NCI-H187 (cell line): ENCODE results near the gene PDGFC.
"Not testable (repeated sequence)": the region's sequence is repeated elsewhere in the genome, so short reads cannot be mapped to it uniquely, and the experiment has no call there.

Experiments
- DNase-seq, 2 experiments: peaks; one replicate each; lab custom pipeline; 2025; lab: John Stamatoyannopoulos, UW

The PDGFC gene

GRCh38 chr4:156950948-156951347 is 20.7 kb downstream of the PDGFC start:
- DNase-seq = no peak

- no peak for DNase-seq
These were observed 21.5 kb downstream of the PDGFC start for GRCh38 chr4:156950090-156950489.

- DNase-seq = no peak
These were observed 22.2 kb downstream of the PDGFC start for GRCh38 chr4:156949373-156949814.

GRCh38 chr4:156948738-156949137 is 22.9 kb downstream of the PDGFC start:
- DNase-seq = no peak

GRCh38 chr4:156948133-156948532 is 23.5 kb downstream of the PDGFC start:
- DNase-seq = no peak

- DNase-seq = no peak
These were observed 24.8 kb downstream of the PDGFC start for GRCh38 chr4:156946516-156947424.

- no peak for DNase-seq
These were observed 26.1 kb downstream of the PDGFC start for GRCh38 chr4:156945532-156945931.

- no peak for DNase-seq
These were observed 28.6 kb downstream of the PDGFC start for GRCh38 chr4:156942991-156943390.

- no peak for DNase-seq
These were observed 29.6 kb downstream of the PDGFC start for GRCh38 chr4:156941940-156942548.

GRCh38 chr4:156939801-156940200 is 31.8 kb downstream of the PDGFC start:
- DNase-seq = no peak

- DNase-seq = no peak
These were observed 32.5 kb downstream of the PDGFC start for GRCh38 chr4:156939139-156939538.

GRCh38 chr4:156934259-156934635 is 37.4 kb downstream of the PDGFC start:
- DNase-seq = no peak

GRCh38 chr4:156933633-156934258 is 37.9 kb downstream of the PDGFC start:
- no peak for DNase-seq

- not testable (repeated sequence) for DNase-seq
These were observed 39.2 kb downstream of the PDGFC start for GRCh38 chr4:156932360-156932759.

- DNase-seq = no peak
These were observed 40.3 kb downstream of the PDGFC start for GRCh38 chr4:156931267-156931666.

- DNase-seq = no peak
These were observed 42.1 kb downstream of the PDGFC start for GRCh38 chr4:156929386-156930105.

GRCh38 chr4:156924774-156925315 is 46.8 kb downstream of the PDGFC start:
- DNase-seq = no peak

GRCh38 chr4:156923525-156923924 is 48.1 kb downstream of the PDGFC start:
- DNase-seq = no peak

- DNase-seq = no peak
These were observed 56.4 kb downstream of the PDGFC start for GRCh38 chr4:156915221-156915620.

GRCh38 chr4:156913234-156913633 is 58.4 kb downstream of the PDGFC start:
- no peak for DNase-seq

GRCh38 chr4:156909010-156909409 is 62.6 kb downstream of the PDGFC start:
- no peak for DNase-seq

GRCh38 chr4:156906325-156906724 is 65.3 kb downstream of the PDGFC start:
- no peak for DNase-seq
